Measurements from ENCODE around the gene TTC7B. TPM values are rescaled to one million over a fixed set of nuclear protein-coding genes. Genes with fewer than 3 reads are reported as not detected.

The TTC7B gene
- total RNA-seq, 1 experiment from 2014 or later = 40.9 TPM

GRCh38 chr14:90758959-90759358 is 57.3 kb downstream of the TTC7B start:
- TF ChIP-seq TCF7L2 (IDR thresholded peaks at IDR 0.05; ENCODE audit: low read depth, low read length) (no peak), REST (IDR thresholded peaks at IDR 0.05; ENCODE audit: insufficient read depth in 1 of 2, low read depth in 2 of 2, low read length in 1 of 2) (no peak), SIN3A (IDR thresholded peaks at IDR 0.05; ENCODE audit: borderline replicate concordance, insufficient read depth, low read depth, low read length) (no peak), POLR2AphosphoS5 (IDR thresholded peaks at IDR 0.05; ENCODE audit: low read depth, low read length) (no peak)
- TF ChIP-seq, protein P1, sequence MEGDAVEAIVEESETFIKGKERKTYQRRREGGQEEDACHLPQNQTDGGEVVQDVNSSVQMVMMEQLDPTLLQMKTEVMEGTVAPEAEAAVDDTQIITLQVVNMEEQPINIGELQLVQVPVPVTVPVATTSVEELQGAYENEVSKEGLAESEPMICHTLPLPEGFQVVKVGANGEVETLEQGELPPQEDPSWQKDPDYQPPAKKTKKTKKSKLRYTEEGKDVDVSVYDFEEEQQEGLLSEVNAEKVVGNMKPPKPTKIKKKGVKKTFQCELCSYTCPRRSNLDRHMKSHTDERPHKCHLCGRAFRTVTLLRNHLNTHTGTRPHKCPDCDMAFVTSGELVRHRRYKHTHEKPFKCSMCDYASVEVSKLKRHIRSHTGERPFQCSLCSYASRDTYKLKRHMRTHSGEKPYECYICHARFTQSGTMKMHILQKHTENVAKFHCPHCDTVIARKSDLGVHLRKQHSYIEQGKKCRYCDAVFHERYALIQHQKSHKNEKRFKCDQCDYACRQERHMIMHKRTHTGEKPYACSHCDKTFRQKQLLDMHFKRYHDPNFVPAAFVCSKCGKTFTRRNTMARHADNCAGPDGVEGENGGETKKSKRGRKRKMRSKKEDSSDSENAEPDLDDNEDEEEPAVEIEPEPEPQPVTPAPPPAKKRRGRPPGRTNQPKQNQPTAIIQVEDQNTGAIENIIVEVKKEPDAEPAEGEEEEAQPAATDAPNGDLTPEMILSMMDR (IDR thresholded peaks at IDR 0.05) = no peak
- ATAC-seq (peak; percentile 10; the same call in 1 of the 2 replicates), DNase-seq (ENCODE audit: low read depth, low spot score) (no peak)
- Histone ChIP-seq H3K27ac (ENCODE audit: low read length) (peak overlapping the region; percentile 87), H3K4me3 (ENCODE audit: low read depth in 2 of 2, low read length in 2 of 2) (peak overlapping the region; percentile 47 to 78), H3K27me3 (ENCODE audit: control insufficient read depth, insufficient read depth, low read length) (no peaks in the 10 kb centered on the region), H3K36me3 (ENCODE audit: control insufficient read depth, insufficient read depth, low read length) (no peaks in the 10 kb centered on the region), H3K9me3 (ENCODE audit: control insufficient read depth, insufficient read depth, low read depth, low read length) (peaks cover 6% of the 10 kb centered on the region; the same call in 1 of the 2 replicates), H3K4me1 (ENCODE audit: control insufficient read depth, insufficient read depth, low read length) (peaks cover 7% of the 10 kb centered on the region)
- in situ Hi-C loops (cut with HindIII; ENCODE audit: low pct_unique_long_range_greater_than_20kb, low sequenced_read_pairs) (no loop called here), intact Hi-C loops (cut with micrococcal nuclease; ENCODE audit: unreplicated experiment) (loop anchor here (10.0 kb wide), 1 partner anchor 364 kb away; the partner anchor contains the start of gene CALM1)
- POLR2A ChIA-PET = interaction anchor here (0.6 kb wide), 2 partner anchors 340 to 348 kb away, joined by 3 to 8 read pairs; no protein-coding TSS in a partner anchor
- CTCF ChIA-PET = interaction anchor here (0.6 to 1.0 kb wide), 3 partner anchors 108 to 472 kb away, joined by 3 to 6 read pairs (median 3); no protein-coding TSS in a partner anchor
- no TSS peak for BruUV-seq (replicated peaks)

DNA sequence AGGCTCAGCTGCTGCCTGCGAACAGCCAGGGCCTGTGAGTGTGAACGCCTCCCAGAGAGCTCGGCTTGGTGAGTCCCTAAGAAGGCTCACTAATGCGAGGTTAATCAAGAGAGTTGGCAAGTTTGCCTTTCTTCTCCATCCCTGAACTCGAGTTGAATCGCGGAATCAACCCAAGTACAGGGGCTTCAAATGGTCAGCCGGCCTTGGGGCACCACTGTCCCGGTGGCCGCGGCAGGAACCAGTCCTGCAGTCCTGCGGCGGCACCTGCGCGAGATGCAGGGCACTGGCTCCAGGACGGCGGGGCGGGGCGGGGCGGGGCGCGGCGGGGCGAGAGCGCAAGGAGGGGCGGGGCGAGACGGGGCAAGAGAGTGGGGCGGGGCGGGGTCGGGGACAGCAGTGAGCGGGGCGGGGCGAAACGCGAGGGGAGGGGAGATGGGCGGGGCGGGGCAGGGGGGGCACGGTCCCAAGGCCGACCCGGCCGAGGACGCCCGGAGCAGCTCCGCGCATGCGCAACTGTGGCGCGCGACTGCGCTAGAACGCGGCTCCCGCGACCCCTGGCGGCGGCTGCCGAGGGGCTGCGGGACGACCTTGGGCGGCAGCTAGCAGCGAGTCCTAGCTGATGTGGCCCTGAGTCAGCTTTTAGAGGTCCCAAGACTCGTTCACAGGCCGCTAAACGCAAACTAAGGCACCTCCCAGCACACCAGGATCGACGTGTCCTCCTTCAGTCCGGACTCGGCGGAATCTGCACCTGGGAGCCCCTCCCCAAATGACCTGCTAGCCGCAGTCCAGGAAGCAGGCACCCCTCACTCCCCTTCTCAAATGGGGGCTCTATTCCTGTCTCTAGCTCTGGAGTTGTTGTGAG is 58.0 kb downstream of the TTC7B start:
- Histone ChIP-seq H3K27me3 (ENCODE audit: control insufficient read depth, insufficient read depth, low read length) (no peaks in the 10 kb centered on the region), H3K4me3 (ENCODE audit: low read depth in 2 of 2, low read length in 2 of 2) (peak overlapping the region; percentile 47 to 78), H3K27ac (ENCODE audit: low read length) (peak overlapping the region; percentile 87), H3K4me1 (ENCODE audit: control insufficient read depth, insufficient read depth, low read length) (peaks cover 7% of the 10 kb centered on the region), H3K9me3 (ENCODE audit: control insufficient read depth, insufficient read depth, low read depth, low read length) (peaks cover 4% of the 10 kb centered on the region; the same call in 1 of the 2 replicates), H3K36me3 (ENCODE audit: control insufficient read depth, insufficient read depth, low read length) (no peaks in the 10 kb centered on the region)
- POLR2A ChIA-PET = interaction anchor here (0.6 to 0.8 kb wide), 4 partner anchors 339 to 1659 kb away, joined by 3 to 8 read pairs (median 4); no protein-coding TSS in a partner anchor
- DNase-seq (ENCODE audit: low read depth, low spot score) = peak; percentile 71
- ATAC-seq = peak; percentile 96
- in situ Hi-C loops (cut with HindIII; ENCODE audit: low pct_unique_long_range_greater_than_20kb, low sequenced_read_pairs) (no loop called here), intact Hi-C loops (cut with micrococcal nuclease; ENCODE audit: unreplicated experiment) (loop anchor here (10.0 kb wide), 1 partner anchor 363 kb away; the partner anchor contains the start of gene CALM1)
- no TSS peak for BruUV-seq (replicated peaks)
- CTCF ChIA-PET = interaction anchor here (0.5 to 1.7 kb wide), 5 partner anchors 50 to 471 kb away, joined by 3 to 5 read pairs (median 3); no protein-coding TSS in a partner anchor
- TF ChIP-seq SIN3A (IDR thresholded peaks at IDR 0.05; ENCODE audit: borderline replicate concordance, insufficient read depth, low read depth, low read length) = no peak
- 0 out of 2 replicates have a peak, but pooled peaks have one; percentile 23 for TF ChIP-seq POLR2AphosphoS5 (IDR thresholded peaks at IDR 0.05; ENCODE audit: low read depth, low read length)
- TF ChIP-seq REST (IDR thresholded peaks at IDR 0.05; ENCODE audit: insufficient read depth in 1 of 2, low read depth in 2 of 2, low read length in 1 of 2) = no peak
- TF ChIP-seq, protein P1 (IDR thresholded peaks at IDR 0.05) = peak; percentile 85
